H1 (cell line): ENCODE data around the gene TARS3.

ENCODE experiments used
- CHD1 ChIP-seq: IDR thresholded peaks from 2 replicates; pipeline ENCODE4 v1.6.1; 2012; ENCODE audit warnings: low read depth, low read length, improper control_type of control experiment
- CTCF ChIP-seq, 3 experiments: IDR thresholded peaks; 1 replicate in 2 of 3; 2 replicates in 1 of 3; pipeline versions ENCODE4 v1.5.1 to v1.6.1; 2011; ENCODE audit warnings: low read length in 3 of 3, mild to moderate bottlenecking in 3 of 3, inconsistent platforms in 2 of 3, low read depth in 1 of 3, moderate library complexity in 1 of 3; ENCODE audit not compliant: insufficient read depth in 1 of 3; ENCODE audit errors: control extremely low read depth in 1 of 3
- EZH2 ChIP-seq: fragments of 200-600 bp; sonication (generic); IDR thresholded peaks from 2 replicates; pipeline ENCODE4 v1.7.1; 2012; ENCODE audit warnings: low read depth, mild to moderate bottlenecking, moderate library complexity, low read length, inconsistent platforms; ENCODE audit not compliant: severe bottlenecking
- GABPA ChIP-seq: IDR thresholded peaks from 2 replicates; pipeline ENCODE4 v1.6.1; 2011; ENCODE audit warnings: mild to moderate bottlenecking, low read length, moderate library complexity, borderline replicate concordance; ENCODE audit not compliant: insufficient read depth
- POLR2A ChIP-seq, 2 experiments: IDR thresholded peaks; 1 replicate in 1 of 2; 2 replicates in 1 of 2; pipeline ENCODE4 v1.6.1; 2011; ENCODE audit warnings: low read depth in 2 of 2, low read length in 2 of 2, mild to moderate bottlenecking in 2 of 2; ENCODE audit errors: control extremely low read depth in 1 of 2
- RFX5 ChIP-seq: IDR thresholded peaks from 2 replicates; pipeline ENCODE4 v1.6.1; 2011; ENCODE audit warnings: low read depth, low read length, improper control_type of control experiment, borderline replicate concordance
- ZNF274 ChIP-seq: IDR thresholded peaks from 2 replicates; pipeline ENCODE4 v1.7.0; 2012; ENCODE audit warnings: low read length, borderline replicate concordance; ENCODE audit errors: extremely low read depth

- TF ChIP-seq POLR2A (IDR thresholded peaks at IDR 0.05; ENCODE audit: control extremely low read depth in 1 of 2, low read depth in 2 of 2, low read length in 2 of 2) (no peak), CHD1 (no peak), ZNF274 (no peak), RFX5 (no peak), CTCF (IDR thresholded peaks at IDR 0.05; ENCODE audit: control extremely low read depth in 1 of 3, insufficient read depth in 1 of 3, low read depth in 1 of 3, low read length in 3 of 3) (no peak), GABPA (no peak), EZH2 (no peak)
These were observed 48.3 kb downstream of the TARS3 start for GRCh38 chr15:101675796-101676582.
